SK-N-MC (cell line): ENCODE measurements around the gene SLC11A1.

Source experiments
- EZH2 ChIP-seq: fragments of 200-600 bp; sonication (generic); IDR thresholded peaks from one replicate; pipeline ENCODE4 v1.6.1; 2017; ENCODE audit warnings: antibody characterized with exemption
- FOXP2 ChIP-seq: optimal IDR thresholded peaks from 2 replicates; pipeline ENCODE3; 2011; ENCODE audit warnings: mild to moderate bottlenecking, moderate library complexity; ENCODE audit not compliant: insufficient read depth; ENCODE audit errors: extremely low read length, control extremely low read depth
- POLR2AphosphoS5 ChIP-seq: IDR thresholded peaks from 2 replicates; pipeline ENCODE4 v1.6.1; 2012; ENCODE audit warnings: mild to moderate bottlenecking, low read depth, low read length, borderline replicate concordance

DNA sequence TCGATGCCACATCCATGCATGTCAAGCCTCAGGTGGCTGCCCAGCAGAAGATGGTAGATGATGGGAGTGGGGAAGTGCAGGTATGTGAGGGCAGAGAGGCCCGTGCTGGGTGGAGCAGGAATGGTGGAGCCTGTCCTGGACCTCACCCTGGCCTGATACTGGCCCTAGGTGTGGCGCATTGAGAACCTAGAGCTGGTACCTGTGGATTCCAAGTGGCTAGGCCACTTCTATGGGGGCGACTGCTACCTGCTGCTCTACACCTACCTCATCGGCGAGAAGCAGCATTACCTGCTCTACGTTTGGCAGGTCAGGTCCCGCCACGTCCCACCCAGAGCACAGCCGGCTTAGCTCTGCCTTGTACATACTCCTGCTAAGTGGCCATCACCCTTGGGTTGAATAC lies 49.8 kb downstream of the SLC11A1 start:
- TF ChIP-seq EZH2 (no peak), POLR2AphosphoS5 (no peak), FOXP2 (no peak)
